WTC11 (cell line): ENCODE data around the gene SNX15.

Experiments used
- CREB1 ChIP-seq: sonication (generic); formaldehyde crosslinking; IDR thresholded peaks from 2 replicates; pipeline ENCODE4 v1.8.0; 2023; ENCODE audit warnings: mild to moderate bottlenecking, missing genetic modification reagents
- TEAD4 ChIP-seq: sonication (generic); formaldehyde crosslinking; IDR thresholded peaks from 2 replicates; pipeline ENCODE4 v1.8.0; 2022; ENCODE audit warnings: mild to moderate bottlenecking, missing genetic modification reagents
- ZNF121 ChIP-seq: sonication (generic); formaldehyde crosslinking; IDR thresholded peaks from 2 replicates; pipeline ENCODE4 v1.8.0; 2023; ENCODE audit warnings: missing genetic modification reagents
- TF ChIP-seq, protein P1 (sequence below): fragments of 200-600 bp; IDR thresholded peaks from 2 replicates; pipeline ENCODE4 v1.8.0; 2022; ENCODE audit warnings: antibody characterized with exemption
- TF ChIP-seq, protein P2 (sequence below): sonication (generic); formaldehyde crosslinking; IDR thresholded peaks from 2 replicates; pipeline ENCODE4 v1.8.1; 2023; ENCODE audit warnings: mild to moderate bottlenecking, missing genetic modification reagents
- TF ChIP-seq, protein P3 (sequence below): sonication (generic); formaldehyde crosslinking; IDR thresholded peaks from 2 replicates; pipeline ENCODE4 v1.8.1; 2022; ENCODE audit warnings: mild to moderate bottlenecking, moderate library complexity, missing genetic modification reagents

DNA sequence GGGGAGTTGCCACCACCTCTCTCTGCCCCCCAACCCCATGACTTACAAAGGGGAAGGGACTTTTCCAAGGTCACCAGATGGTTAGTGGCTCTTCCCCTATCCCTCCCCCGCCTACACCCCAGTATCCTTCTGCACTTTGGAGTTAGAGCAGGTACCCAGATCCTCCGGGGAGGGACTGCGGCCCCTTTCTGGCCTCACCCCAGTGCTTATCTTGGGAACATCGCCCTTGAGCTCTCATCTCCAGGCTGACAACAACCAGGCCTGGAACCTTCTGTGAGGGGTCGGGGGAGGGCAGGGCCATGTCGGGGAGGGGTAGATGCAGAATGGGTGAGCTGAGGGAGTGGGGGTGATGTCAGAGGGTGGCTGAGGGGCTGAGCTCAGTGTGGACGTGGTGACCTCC is 38.6 kb downstream of the SNX15 start:
- TF ChIP-seq ZNF121 (CRISPR knock-in tag), result no peak
- TF ChIP-seq, protein P1, sequence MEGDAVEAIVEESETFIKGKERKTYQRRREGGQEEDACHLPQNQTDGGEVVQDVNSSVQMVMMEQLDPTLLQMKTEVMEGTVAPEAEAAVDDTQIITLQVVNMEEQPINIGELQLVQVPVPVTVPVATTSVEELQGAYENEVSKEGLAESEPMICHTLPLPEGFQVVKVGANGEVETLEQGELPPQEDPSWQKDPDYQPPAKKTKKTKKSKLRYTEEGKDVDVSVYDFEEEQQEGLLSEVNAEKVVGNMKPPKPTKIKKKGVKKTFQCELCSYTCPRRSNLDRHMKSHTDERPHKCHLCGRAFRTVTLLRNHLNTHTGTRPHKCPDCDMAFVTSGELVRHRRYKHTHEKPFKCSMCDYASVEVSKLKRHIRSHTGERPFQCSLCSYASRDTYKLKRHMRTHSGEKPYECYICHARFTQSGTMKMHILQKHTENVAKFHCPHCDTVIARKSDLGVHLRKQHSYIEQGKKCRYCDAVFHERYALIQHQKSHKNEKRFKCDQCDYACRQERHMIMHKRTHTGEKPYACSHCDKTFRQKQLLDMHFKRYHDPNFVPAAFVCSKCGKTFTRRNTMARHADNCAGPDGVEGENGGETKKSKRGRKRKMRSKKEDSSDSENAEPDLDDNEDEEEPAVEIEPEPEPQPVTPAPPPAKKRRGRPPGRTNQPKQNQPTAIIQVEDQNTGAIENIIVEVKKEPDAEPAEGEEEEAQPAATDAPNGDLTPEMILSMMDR, result no peak
- no peak for TF ChIP-seq TEAD4 (CRISPR knock-in tag)
- TF ChIP-seq, protein P2, sequence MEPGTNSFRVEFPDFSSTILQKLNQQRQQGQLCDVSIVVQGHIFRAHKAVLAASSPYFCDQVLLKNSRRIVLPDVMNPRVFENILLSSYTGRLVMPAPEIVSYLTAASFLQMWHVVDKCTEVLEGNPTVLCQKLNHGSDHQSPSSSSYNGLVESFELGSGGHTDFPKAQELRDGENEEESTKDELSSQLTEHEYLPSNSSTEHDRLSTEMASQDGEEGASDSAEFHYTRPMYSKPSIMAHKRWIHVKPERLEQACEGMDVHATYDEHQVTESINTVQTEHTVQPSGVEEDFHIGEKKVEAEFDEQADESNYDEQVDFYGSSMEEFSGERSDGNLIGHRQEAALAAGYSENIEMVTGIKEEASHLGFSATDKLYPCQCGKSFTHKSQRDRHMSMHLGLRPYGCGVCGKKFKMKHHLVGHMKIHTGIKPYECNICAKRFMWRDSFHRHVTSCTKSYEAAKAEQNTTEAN (CRISPR knock-in tag), result no peak
- TF ChIP-seq, protein P3, sequence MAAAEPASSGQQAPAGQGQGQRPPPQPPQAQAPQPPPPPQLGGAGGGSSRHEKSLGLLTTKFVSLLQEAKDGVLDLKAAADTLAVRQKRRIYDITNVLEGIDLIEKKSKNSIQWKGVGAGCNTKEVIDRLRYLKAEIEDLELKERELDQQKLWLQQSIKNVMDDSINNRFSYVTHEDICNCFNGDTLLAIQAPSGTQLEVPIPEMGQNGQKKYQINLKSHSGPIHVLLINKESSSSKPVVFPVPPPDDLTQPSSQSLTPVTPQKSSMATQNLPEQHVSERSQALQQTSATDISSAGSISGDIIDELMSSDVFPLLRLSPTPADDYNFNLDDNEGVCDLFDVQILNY (CRISPR knock-in tag), result no peak
- TF ChIP-seq CREB1 (CRISPR knock-in tag), result no peak
